ENCODE measurements around the gene SCRG1. TPM values are rescaled to one million over a fixed set of nuclear protein-coding genes. Genes with fewer than 3 reads are reported as not detected.

Gene SCRG1
- total RNA-seq, 4 donors from 2014 or later, result 1.1 to 2.7 (median 1.8) TPM

DNA sequence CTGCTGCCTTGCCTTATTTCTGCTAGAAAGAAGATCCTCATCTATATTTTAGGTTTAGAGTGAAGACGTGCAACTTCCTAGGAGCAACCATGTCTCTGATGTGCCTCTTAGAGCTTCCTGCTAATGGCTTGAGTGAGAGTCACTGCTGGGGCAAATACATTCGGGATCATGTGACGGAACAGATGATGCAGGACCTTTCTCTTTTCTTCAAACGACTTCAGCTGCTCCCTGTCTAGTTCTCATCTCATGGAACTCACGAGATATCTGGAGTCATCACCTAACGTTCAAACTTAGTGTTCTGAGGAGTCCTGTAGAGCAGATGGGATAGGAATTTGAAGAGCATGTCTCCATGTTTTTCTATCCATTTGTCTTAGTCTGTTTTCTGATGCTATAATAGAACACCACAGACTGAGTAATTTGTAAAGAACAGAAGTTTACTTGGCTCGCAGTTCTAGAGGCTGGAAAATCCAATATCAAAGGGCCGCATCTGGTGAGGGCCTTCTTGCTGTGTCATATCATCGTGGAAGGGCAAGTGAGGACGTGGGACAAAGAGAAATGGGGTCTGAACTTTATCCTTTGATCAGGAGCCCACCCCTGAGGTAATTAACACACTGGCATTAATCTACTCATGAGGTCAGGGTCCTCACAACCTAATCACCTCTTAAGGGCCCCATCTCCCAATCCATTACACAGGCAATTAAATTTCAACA, 43.5 kb upstream of the SCRG1 start:
- H3K4me1 ChIP-seq, result no peaks in the 10 kb centered on the region
- no peak for ATAC-seq
- peaks cover 0 to 18% of the 10 kb centered on the region in 2 donors for H3K36me3 ChIP-seq
- WGBS, 2 donors (ENCODE audit: low coverage in 1 of 2), result 85 to 87% methylated on average over 4 to 9 of the region's 10 CpGs
- no peak overlapping the region for H3K27ac ChIP-seq
- H3K9me3 ChIP-seq, result peaks cover 0 to 5% (median 0%) of the 10 kb centered on the region in 3 donors
- TF ChIP-seq POLR2A (IDR thresholded peaks at IDR 0.05), result no peak
- TF ChIP-seq POLR2AphosphoS5 (IDR thresholded peaks at IDR 0.05), result no peak
- TF ChIP-seq, protein P1, sequence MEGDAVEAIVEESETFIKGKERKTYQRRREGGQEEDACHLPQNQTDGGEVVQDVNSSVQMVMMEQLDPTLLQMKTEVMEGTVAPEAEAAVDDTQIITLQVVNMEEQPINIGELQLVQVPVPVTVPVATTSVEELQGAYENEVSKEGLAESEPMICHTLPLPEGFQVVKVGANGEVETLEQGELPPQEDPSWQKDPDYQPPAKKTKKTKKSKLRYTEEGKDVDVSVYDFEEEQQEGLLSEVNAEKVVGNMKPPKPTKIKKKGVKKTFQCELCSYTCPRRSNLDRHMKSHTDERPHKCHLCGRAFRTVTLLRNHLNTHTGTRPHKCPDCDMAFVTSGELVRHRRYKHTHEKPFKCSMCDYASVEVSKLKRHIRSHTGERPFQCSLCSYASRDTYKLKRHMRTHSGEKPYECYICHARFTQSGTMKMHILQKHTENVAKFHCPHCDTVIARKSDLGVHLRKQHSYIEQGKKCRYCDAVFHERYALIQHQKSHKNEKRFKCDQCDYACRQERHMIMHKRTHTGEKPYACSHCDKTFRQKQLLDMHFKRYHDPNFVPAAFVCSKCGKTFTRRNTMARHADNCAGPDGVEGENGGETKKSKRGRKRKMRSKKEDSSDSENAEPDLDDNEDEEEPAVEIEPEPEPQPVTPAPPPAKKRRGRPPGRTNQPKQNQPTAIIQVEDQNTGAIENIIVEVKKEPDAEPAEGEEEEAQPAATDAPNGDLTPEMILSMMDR (IDR thresholded peaks at IDR 0.05), result no peak
- TF ChIP-seq EP300 (IDR thresholded peaks at IDR 0.05), result no peak
- H3K27me3 ChIP-seq, result no peaks in the 10 kb centered on the region
- H3K4me3 ChIP-seq, result no peak overlapping the region

- no peak for TF ChIP-seq EP300 (IDR thresholded peaks at IDR 0.05)
- TF ChIP-seq, protein P1 (IDR thresholded peaks at IDR 0.05), result no peak
- TF ChIP-seq POLR2A (IDR thresholded peaks at IDR 0.05), result no peak
- TF ChIP-seq POLR2AphosphoS5 (IDR thresholded peaks at IDR 0.05), result no peak
- Histone ChIP-seq H3K4me3 (no peak overlapping the region), H3K9me3 (peaks cover 0 to 5% (median 0%) of the 10 kb centered on the region in 3 donors), H3K4me1 (peaks cover 0 to 10% (median 4%) of the 10 kb centered on the region in 3 donors), H3K36me3 (peaks cover 0 to 18% of the 10 kb centered on the region in 2 donors), H3K27me3 (no peaks in the 10 kb centered on the region), H3K27ac (no peak overlapping the region)
- WGBS, 2 donors (ENCODE audit: low coverage in 1 of 2), result 71% methylated on average over 3 of the region's 3 CpGs; no CpG with 5 or more reads in 1 of the 2 donors
- ATAC-seq, result no peak
Measured at GRCh38 chr4:173440888-173441287, 42.0 kb upstream of the SCRG1 start.

GRCh38 chr4:173436771-173437265, 37.9 kb upstream of the SCRG1 start:
- no peaks in the 10 kb centered on the region for H3K27me3 ChIP-seq
- no peak for TF ChIP-seq POLR2A (IDR thresholded peaks at IDR 0.05)
- no peak for TF ChIP-seq POLR2AphosphoS5 (IDR thresholded peaks at IDR 0.05)
- TF ChIP-seq, protein P1 (IDR thresholded peaks at IDR 0.05), result no peak
- TF ChIP-seq EP300 (IDR thresholded peaks at IDR 0.05), result no peak
- H3K9me3 ChIP-seq, result peaks cover 0 to 5% (median 0%) of the 10 kb centered on the region in 3 donors
- peaks cover 0 to 16% (median 4%) of the 10 kb centered on the region in 3 donors for H3K4me1 ChIP-seq
- ATAC-seq, result no peak
- H3K27ac ChIP-seq, result peak overlapping the region; percentile 31 to 75 (median 57)
- H3K4me3 ChIP-seq, result no peak overlapping the region
- 61 to 77% methylated on average over 6 of the region's 6 CpGs for WGBS, 2 donors (ENCODE audit: low coverage in 1 of 2)
- peaks cover 0 to 7% of the 10 kb centered on the region in 2 donors for H3K36me3 ChIP-seq

DNA sequence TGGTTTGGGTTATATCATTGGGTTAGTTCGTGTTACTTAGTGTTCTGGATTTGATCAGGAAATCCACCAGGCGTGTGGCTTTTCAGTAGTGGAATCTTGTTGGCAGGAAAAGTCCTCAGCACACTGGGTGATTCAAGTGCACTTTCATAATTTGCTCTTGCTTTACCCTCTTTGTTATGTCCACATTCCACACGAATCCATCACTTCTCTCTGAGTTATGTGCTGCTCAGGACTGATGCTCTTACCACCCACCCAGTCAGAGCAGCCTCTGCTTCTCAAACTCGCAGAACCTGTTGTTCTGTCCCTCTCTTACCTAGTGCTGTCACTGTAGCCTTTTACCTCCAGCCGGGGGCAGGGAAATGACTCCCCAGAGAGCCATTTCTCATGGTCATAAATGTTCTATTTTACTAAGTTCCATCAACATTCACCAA, 37.2 kb upstream of the SCRG1 start:
- Histone ChIP-seq H3K27me3 (no peaks in the 10 kb centered on the region), H3K4me3 (no peak overlapping the region), H3K27ac (peak overlapping the region; percentile 31 to 75 (median 57)), H3K36me3 (peaks cover 0 to 6% of the 10 kb centered on the region in 2 donors), H3K4me1 (peaks cover 0 to 16% (median 4%) of the 10 kb centered on the region in 3 donors), H3K9me3 (peaks cover 0 to 5% (median 0%) of the 10 kb centered on the region in 3 donors)
- TF ChIP-seq POLR2AphosphoS5 (IDR thresholded peaks at IDR 0.05), result peak; percentile 42
- TF ChIP-seq, protein P1 (IDR thresholded peaks at IDR 0.05), result no peak
- 30 to 33% methylated on average over 5 of the region's 5 CpGs for WGBS, 2 donors (ENCODE audit: low coverage in 1 of 2)
- peak; percentile 56 for ATAC-seq

GRCh38 chr4:173434231-173434630, 35.3 kb upstream of the SCRG1 start:
- Histone ChIP-seq H3K27me3 (no peaks in the 10 kb centered on the region), H3K36me3 (peaks cover 0 to 6% of the 10 kb centered on the region in 2 donors), H3K9me3 (peaks cover 0 to 5% (median 0%) of the 10 kb centered on the region in 3 donors), H3K27ac (no peak overlapping the region), H3K4me1 (peaks cover 0 to 16% (median 4%) of the 10 kb centered on the region in 3 donors), H3K4me3 (no peak overlapping the region)
- ATAC-seq, result no peak
- 86 to 90% methylated on average over 7 of the region's 7 CpGs for WGBS, 2 donors (ENCODE audit: low coverage in 1 of 2)
- TF ChIP-seq EP300 (IDR thresholded peaks at IDR 0.05), result no peak
- TF ChIP-seq POLR2AphosphoS5 (IDR thresholded peaks at IDR 0.05), result no peak
